OCI-LY1 (cell line): ENCODE measurements around the gene PDGFD.

Source experiments
- H2AFZ ChIP-seq: fragments of 200-600 bp; sonication (generic), shearing (Covaris generic); 2 replicates; pipeline ENCODE4 v1.6.0; 2014; ENCODE audit warnings: antibody characterized with exemption, mild to moderate bottlenecking, low read length
- H3F3A ChIP-seq: fragments of 200-600 bp; sonication (generic), shearing (Covaris generic); 2 replicates; pipeline ENCODE4 v1.6.0; 2014; ENCODE audit warnings: mild to moderate bottlenecking, antibody characterized with exemption, low read length, moderate library complexity; ENCODE audit not compliant: insufficient read depth
- H3K27ac ChIP-seq: fragments of 200-600 bp; sonication (generic); 2 replicates; pipeline ENCODE4 v1.5.1; 2014; ENCODE audit warnings: low read length, mixed run types, mild to moderate bottlenecking, low read depth; ENCODE audit not compliant: poor library complexity, severe bottlenecking
- H3K27me3 ChIP-seq: fragments of 200-600 bp; sonication (generic); 2 replicates; pipeline ENCODE4 v1.6.0; 2014; ENCODE audit warnings: antibody characterized with exemption, mild to moderate bottlenecking, low read length, moderate library complexity; ENCODE audit not compliant: insufficient read depth
- H3K36me3 ChIP-seq: fragments of 200-600 bp; sonication (generic); 2 replicates; pipeline ENCODE4 v1.6.1; 2014; ENCODE audit warnings: mild to moderate bottlenecking, antibody characterized with exemption, low read length, moderate library complexity, mixed read lengths; ENCODE audit not compliant: insufficient read depth
- H3K4me1 ChIP-seq: fragments of 200-600 bp; sonication (generic); 2 replicates; pipeline ENCODE4 v1.5.1; 2014; ENCODE audit warnings: mild to moderate bottlenecking, low read length, moderate library complexity; ENCODE audit not compliant: insufficient read depth, severe bottlenecking
- H3K4me2 ChIP-seq: fragments of 200-600 bp; sonication (generic), shearing (Covaris generic); 2 replicates; pipeline ENCODE4 v1.6.1; 2014; ENCODE audit warnings: low read length
- H3K4me3 ChIP-seq: fragments of 200-600 bp; sonication (generic); 2 replicates; pipeline ENCODE4 v1.5.1; 2014; ENCODE audit warnings: low read length, low read depth, mild to moderate bottlenecking, mixed read lengths; ENCODE audit not compliant: poor library complexity, severe bottlenecking
- H3K79me2 ChIP-seq: fragments of 200-600 bp; shearing (Covaris generic); 2 replicates; pipeline ENCODE4 v1.6.1; 2016; ENCODE audit warnings: mixed run types, low read length, mixed read lengths; ENCODE audit not compliant: insufficient read depth
- H3K9ac ChIP-seq: fragments of 200-600 bp; sonication (generic), shearing (Covaris generic); 2 replicates; pipeline ENCODE4 v1.6.1; 2014; ENCODE audit warnings: mild to moderate bottlenecking, low read length, mixed read lengths
- H3K9me2 ChIP-seq: fragments of 200-600 bp; sonication (generic), shearing (Covaris generic); 2 replicates; pipeline ENCODE4 v1.6.1; 2014; ENCODE audit warnings: low read depth, mild to moderate bottlenecking, low read length, mixed read lengths
- H3K9me3 ChIP-seq: fragments of 200-600 bp; shearing (Covaris generic); 2 replicates; pipeline ENCODE4 v1.6.1; 2014; ENCODE audit warnings: low read length, mixed read lengths
- H4K20me1 ChIP-seq: fragments of 200-600 bp; sonication (generic), shearing (Covaris generic); 2 replicates; pipeline ENCODE4 v1.6.0; 2016; ENCODE audit warnings: mild to moderate bottlenecking, low read length; ENCODE audit not compliant: insufficient read depth
- EZH2 ChIP-seq: fragments of 200-600 bp; sonication (generic), shearing (Covaris generic); IDR thresholded peaks from 2 replicates; pipeline ENCODE4 v1.8.0; 2017; ENCODE audit warnings: borderline replicate concordance, mixed run types, mild to moderate bottlenecking, antibody characterized with exemption, low read length, moderate library complexity, mixed read lengths
- TF ChIP-seq, protein P1 (sequence below): fragments of 200-600 bp; sonication (generic), shearing (Covaris generic); IDR thresholded peaks from 2 replicates; pipeline ENCODE4 v1.5.1; 2017; ENCODE audit warnings: mild to moderate bottlenecking, antibody characterized with exemption, low read length, moderate library complexity, mixed read lengths

The PDGFD gene

DNA sequence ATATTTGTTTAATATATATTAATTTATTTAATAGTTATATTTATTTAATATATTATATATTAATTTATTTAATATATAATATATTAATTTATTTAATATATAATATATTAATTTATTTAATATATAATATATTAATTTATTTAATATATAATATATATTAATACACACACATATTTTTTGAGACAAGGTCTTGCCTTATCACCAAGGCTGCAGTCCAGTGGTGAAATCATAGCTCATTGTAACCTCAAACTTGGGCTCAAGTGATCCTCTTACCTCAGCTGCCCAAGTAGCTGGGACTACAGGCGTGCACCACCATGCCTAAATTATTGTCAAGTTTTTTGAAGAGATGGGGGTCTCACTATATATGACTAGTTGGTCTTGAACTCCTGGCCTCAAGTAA is 178.9 kb downstream of the PDGFD start:
- Histone ChIP-seq H3K4me3 (no peak overlapping the region), H3F3A (no peaks in the 10 kb centered on the region), H3K9ac (no peak overlapping the region), H3K9me2 (no peaks in the 10 kb centered on the region), H3K4me2 (no peak overlapping the region), H3K79me2 (no peaks in the 10 kb centered on the region), H3K27me3 (no peaks in the 10 kb centered on the region), H4K20me1 (no peaks in the 10 kb centered on the region), H3K27ac (no peak overlapping the region), H2AFZ (no peak overlapping the region), H3K36me3 (no peaks in the 10 kb centered on the region), H3K9me3 (no peaks in the 10 kb centered on the region), H3K4me1 (no peaks in the 10 kb centered on the region)
- TF ChIP-seq EZH2, result no peak
- TF ChIP-seq, protein P1, sequence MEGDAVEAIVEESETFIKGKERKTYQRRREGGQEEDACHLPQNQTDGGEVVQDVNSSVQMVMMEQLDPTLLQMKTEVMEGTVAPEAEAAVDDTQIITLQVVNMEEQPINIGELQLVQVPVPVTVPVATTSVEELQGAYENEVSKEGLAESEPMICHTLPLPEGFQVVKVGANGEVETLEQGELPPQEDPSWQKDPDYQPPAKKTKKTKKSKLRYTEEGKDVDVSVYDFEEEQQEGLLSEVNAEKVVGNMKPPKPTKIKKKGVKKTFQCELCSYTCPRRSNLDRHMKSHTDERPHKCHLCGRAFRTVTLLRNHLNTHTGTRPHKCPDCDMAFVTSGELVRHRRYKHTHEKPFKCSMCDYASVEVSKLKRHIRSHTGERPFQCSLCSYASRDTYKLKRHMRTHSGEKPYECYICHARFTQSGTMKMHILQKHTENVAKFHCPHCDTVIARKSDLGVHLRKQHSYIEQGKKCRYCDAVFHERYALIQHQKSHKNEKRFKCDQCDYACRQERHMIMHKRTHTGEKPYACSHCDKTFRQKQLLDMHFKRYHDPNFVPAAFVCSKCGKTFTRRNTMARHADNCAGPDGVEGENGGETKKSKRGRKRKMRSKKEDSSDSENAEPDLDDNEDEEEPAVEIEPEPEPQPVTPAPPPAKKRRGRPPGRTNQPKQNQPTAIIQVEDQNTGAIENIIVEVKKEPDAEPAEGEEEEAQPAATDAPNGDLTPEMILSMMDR, result no peak

GRCh38 chr11:103980108-103980507 is 183.8 kb downstream of the PDGFD start:
- Histone ChIP-seq H3K9ac (no peak overlapping the region), H3K27ac (no peak overlapping the region), H3K27me3 (no peaks in the 10 kb centered on the region), H3K36me3 (no peaks in the 10 kb centered on the region), H3K4me2 (no peak overlapping the region), H3K4me3 (no peak overlapping the region), H3K79me2 (no peaks in the 10 kb centered on the region), H4K20me1 (no peaks in the 10 kb centered on the region), H3K9me2 (no peaks in the 10 kb centered on the region), H2AFZ (no peak overlapping the region), H3F3A (no peaks in the 10 kb centered on the region), H3K9me3 (no peaks in the 10 kb centered on the region), H3K4me1 (no peaks in the 10 kb centered on the region)
- TF ChIP-seq, protein P1, result no peak
- TF ChIP-seq EZH2, result no peak

DNA sequence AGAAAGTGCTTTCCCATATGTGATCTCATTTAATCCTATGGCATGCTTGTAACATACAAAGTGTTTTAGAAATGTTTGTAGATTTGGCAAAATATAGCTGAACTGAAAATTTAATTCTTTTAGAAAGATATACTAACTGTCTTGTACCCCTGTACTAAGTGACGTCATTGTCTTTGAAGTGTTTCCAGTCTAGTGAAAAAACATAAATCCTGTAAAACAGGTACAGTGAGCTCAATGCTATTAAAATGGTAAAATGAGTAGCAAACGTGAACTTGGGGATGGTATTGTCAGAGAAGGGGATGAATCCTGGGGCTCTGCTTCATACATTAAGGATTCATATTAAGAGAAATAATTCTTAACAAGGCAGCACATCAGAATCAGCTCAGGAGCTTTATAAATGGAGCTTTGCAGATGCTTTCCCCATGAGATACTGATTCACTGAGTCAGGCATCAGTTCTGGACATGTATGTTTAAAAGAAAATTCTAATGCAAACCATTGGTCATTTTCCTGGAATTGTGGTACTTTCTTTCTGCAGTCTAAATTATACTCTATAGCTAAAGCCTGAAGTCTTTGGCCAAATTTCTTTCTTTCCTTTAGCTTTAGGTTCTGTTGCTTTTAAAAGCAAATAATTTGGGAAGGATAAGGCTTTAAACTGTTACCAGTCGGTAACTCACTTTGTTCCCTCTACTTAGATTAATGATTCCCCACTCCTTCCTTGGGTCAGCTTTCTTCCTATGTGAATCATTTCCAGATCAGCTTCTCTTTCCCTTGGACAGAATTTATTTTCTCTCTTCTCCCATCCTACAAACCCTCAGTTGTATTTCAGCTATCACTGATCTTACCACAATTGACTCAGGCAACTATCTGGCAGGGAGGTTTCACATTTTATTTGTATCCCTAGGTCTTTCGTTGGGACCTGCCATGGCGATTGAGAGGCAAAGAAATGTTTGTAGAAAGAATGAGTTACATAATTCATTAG is 185.0 kb downstream of the PDGFD start:
- Histone ChIP-seq H3F3A (no peaks in the 10 kb centered on the region), H3K27me3 (no peaks in the 10 kb centered on the region), H3K36me3 (no peaks in the 10 kb centered on the region), H3K27ac (no peak overlapping the region), H3K9me3 (no peaks in the 10 kb centered on the region), H3K9ac (no peak overlapping the region), H3K79me2 (no peaks in the 10 kb centered on the region), H2AFZ (no peak overlapping the region), H3K9me2 (no peaks in the 10 kb centered on the region), H4K20me1 (no peaks in the 10 kb centered on the region), H3K4me1 (no peaks in the 10 kb centered on the region), H3K4me3 (no peak overlapping the region), H3K4me2 (no peak overlapping the region)
- TF ChIP-seq EZH2, result no peak
- TF ChIP-seq, protein P1, result no peak
